Measurements from ENCODE around the gene FUBP1.

GRCh38 chr1:77966291-77966690 is 12.6 kb downstream of the FUBP1 start:
- no peak for TF ChIP-seq CTCF (IDR thresholded peaks at IDR 0.05; ENCODE audit: low read depth, low read length)
- no peak for TF ChIP-seq MYC (IDR thresholded peaks at IDR 0.05; ENCODE audit: low read depth, low read length)
- no peak for TF ChIP-seq POLR2A (IDR thresholded peaks at IDR 0.05; ENCODE audit: extremely low read depth, insufficient read length)
